Activated CD4-positive, alpha-beta T cell treated with anti-CD3 and anti-CD28 coated beads, Interleukin-10, Interleukin-2, amounts not matched to agents 100 ng/mL and 50 ng/mL, durations not matched to agents 16 hours and 8 hours (primary cell): ENCODE data around the gene SLC1A4.
"Not testable (repeated sequence)": the region's sequence is repeated elsewhere in the genome, so short reads cannot be mapped to it uniquely, and the experiment has no call there.

Source experiments
- DNase-seq: peaks from one replicate; pipeline ENCODE4 v3.0.0-alpha.2; 2020

SLC1A4 gene

DNA sequence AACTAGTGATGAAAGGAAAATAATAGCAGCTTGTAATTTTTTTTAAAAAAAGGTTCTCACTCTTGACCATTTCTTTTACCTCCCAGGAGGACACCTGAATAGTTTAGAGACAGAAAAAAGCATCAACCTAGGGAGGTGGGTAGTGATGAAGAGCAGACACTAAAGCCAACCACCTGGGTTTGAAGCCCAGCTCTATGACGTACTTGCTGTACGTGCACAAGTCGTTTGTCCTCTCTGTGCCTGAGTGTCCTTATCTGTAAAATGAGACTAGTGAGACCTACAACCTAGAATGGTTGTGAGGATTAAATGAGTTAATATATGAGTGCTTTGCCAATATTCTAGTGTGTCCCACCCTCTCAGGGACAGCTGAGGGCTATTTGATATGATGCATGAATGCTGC is 5.8 kb downstream of the SLC1A4 start:
- DNase-seq = no peak

- DNase-seq = no peak
These were observed 7.7 kb downstream of the SLC1A4 start for GRCh38 chr2:64996871-64997307.

- DNase-seq = no peak
These were observed 9.5 kb downstream of the SLC1A4 start for GRCh38 chr2:64998658-64999061.

DNA sequence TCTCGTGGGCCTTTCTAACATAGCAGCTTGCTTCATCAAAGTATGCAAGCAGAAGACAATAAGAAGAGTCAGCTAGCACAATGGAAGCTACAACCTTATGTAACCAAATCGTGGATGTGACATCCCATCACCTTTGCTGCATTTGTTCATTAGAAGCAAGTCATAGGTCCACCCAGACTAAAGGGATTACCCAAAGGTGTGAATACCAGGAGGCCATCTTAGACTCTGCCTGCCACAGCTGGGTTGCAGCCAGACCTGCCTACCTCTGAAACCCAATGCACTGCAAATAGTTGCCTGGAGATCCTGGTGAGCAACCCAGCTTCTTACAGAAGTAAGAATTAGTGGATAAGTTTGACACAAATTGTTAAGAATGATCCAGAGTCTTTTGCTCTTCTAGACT is 10.6 kb downstream of the SLC1A4 start:
- no peak for DNase-seq

GRCh38 chr2:65000644-65001043 is 11.4 kb downstream of the SLC1A4 start:
- no peak for DNase-seq

- DNase-seq = no peak
These were observed 13.8 kb downstream of the SLC1A4 start for GRCh38 chr2:65003037-65003436.

DNA sequence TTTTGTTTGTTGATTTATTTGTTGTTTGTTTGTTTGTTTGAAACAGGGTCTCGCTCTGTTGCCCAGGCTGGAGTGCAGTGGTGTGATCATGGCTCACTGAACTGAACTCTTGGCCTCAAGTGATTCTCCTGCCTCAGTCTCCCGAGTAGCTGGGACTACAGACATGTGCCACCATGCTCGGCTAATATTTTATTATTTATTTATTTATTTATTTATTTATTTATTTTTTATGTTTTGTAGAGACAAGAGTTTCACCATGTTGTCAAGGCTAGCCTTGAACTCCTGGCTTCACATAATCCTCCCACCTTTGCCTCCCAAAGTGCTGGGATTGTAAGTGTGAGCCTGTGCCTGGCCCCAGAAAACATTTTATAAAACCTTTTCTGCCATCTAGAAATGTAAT is 15.0 kb downstream of the SLC1A4 start:
- DNase-seq = not testable (repeated sequence)

GRCh38 chr2:65013776-65014175 is 24.6 kb downstream of the SLC1A4 start:
- DNase-seq = no peak

GRCh38 chr2:65015731-65016130 is 26.5 kb downstream of the SLC1A4 start:
- no peak for DNase-seq

- DNase-seq = no peak
These were observed 27.6 kb downstream of the SLC1A4 start for GRCh38 chr2:65016789-65017188.

DNA sequence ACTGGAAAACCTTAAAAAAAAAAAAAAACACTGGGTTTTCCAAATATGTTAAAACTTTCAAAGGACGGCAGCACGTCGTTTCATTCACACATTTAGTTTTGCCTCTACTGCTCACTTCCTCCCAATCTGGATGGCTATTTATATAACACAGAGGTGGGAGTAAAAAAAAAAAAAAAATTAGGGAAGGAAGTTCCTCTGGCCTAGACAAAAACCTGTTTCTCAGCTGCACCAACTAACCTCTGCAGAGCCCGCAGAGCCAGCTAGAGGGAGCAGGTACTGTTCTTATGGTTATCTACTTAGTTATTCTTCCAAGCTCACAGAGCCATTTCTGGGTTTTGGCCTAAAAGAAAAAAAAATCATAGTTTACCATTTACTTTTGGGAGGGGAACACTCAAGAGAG is 28.1 kb downstream of the SLC1A4 start:
- no peak for DNase-seq

DNA sequence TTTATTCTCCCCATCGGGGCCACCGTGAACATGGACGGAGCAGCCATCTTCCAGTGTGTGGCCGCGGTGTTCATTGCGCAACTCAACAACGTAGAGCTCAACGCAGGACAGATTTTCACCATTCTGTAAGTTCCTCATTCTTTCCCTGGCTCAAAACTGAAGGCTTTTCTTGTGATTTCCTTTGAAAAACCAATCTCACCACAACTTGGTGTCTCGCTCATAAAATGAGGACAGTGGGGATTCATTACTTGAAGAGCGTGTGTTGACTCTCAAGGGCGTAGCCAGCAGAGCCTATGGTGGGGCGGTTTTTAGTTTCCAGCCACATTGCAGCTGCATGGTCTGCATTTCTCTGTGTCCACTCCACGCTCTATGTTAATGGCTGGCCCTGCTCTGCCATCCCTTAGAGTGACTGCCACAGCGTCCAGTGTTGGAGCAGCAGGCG is 29.0 kb downstream of the SLC1A4 start:
- no peak for DNase-seq

DNA sequence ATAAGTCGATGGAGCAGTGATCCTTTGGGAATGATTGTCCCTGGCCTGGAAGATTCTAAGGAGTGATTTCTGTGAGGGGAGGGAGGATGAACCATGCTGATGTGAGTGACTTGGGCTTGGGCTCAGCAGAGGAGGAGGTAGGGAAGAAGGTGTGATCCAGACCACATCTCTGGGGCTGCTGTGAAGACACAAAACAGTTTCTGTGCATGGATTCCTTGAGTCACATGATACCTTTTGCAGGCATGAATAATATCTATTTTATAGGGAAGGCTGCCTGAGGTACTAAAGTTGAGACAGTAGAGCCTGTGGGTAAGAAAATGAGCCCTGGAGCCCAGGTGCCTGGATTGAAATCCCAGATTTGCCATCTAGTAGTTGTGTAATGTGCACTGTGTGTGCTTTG is 29.8 kb downstream of the SLC1A4 start:
- DNase-seq = no peak

DNA sequence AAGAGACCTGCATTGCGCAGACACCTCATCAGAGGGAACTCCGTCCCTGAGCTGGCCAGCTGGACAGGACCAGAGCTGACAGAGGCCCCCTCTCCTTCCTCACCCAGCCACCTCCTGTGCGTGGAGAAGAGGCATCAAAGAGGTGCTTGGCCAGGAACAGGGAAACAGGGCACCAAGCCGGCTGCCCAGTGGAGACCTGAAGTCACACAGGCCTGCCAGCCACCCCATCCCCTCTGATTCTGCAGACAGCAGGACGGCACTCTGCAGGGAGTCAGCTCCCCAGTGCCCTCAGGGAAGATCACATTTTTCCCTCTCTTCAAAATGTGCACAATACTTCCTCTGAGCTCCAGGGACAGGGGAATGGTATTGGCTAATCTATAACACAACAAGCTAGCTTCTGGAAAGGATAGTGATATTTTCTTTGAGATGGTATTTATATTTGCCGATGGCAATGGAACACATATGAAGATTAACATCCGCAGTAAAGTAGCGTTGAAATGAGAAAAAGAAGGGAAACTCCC is 30.5 kb downstream of the SLC1A4 start:
- DNase-seq = no peak

DNA sequence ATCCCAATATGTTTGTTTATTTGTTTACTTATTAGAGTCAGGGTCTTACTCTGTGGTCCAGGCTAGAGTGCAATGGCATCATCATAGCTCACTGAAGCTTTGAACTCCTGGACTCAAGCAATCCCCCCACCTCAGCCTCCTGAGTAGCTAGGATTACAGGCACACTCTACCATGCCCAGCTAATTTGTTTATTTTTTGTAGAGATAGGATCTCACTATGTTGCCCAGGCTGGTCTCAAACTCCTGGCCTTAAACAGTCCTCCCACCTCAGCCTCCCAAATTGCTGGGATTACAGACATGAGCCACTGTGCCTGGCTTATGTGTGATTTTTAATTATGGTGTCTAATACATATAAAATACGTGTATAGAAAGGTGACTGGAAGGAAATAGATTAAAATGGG is 31.1 kb downstream of the SLC1A4 start:
- DNase-seq = not testable (repeated sequence)

DNA sequence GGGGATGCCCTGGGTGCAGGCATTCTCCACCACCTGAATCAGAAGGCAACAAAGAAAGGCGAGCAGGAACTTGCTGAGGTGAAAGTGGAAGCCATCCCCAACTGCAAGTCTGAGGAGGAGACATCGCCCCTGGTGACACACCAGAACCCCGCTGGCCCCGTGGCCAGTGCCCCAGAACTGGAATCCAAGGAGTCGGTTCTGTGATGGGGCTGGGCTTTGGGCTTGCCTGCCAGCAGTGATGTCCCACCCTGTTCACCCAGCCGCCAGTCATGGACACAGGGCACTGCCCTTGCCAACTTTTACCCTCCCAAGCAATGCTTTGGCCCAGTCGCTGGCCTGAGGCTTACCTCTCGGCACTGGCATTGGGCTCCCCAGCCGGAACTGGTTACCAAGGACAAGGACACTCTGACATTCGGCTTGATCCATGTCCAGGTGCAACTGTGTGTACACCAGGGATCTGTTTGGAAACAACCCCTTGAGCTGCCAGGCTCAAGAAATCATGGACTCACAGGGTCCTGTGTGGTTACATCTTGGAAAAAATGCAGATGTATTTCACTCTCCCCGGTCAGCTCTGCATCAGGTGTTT is 31.8 kb downstream of the SLC1A4 start:
- DNase-seq = no peak

DNA sequence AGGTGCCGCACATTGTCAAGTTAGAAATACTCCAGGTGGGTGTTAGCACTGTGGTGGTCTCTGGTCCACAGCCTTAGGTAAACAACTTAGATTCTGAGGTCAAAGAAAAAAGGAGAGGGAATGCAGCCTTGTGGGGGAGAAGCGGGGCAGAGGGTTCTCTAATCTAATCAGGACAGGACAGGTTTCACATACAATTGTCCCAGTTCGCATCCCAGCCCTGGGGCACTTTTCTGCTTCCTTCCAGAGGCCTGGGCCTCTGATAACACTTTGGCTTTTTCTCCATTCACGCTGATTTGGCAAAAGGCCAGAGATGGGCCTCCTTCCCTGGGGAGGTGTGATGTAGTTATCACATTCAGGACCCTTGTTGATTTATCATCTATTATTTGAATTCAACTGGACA is 32.5 kb downstream of the SLC1A4 start:
- no peak for DNase-seq

DNA sequence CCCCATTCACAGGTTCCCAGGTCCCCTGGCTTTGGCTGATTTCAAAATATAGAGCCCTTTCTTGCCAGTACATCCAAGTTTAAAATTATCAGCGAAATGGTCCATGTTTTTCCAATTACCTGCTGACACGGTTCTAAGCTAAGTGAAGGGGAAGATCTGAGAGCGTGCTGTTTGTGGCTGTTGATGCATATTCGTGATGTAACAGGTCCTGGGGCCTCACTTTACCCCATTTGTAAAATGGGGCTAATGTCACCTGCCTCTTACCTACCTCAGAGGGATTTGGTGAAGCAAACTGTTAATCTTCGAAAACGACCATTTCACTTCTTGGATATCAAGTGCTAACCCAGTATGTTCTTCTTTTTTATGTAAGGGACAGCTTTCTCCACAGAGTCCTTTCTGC is 33.0 kb downstream of the SLC1A4 start:
- no peak for DNase-seq

DNA sequence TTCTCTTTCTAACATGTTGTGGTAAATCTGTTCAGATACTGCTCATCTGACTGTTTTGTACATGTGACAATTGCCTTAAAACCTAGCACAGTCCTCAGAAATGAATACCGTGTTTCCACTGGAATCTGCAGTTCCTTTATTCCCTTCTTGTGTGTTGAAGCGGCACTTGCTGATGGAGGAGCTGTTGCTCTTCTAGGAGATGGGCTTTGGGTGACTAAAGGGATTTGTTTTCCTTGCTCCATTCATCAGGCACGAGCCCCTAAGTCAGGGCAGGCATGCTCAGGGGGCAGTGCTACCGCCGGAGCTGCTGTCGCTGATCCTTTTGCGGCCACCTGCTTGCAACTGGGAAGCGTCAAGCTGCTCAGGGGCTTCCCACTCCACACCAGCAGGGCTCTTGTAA is 34.5 kb downstream of the SLC1A4 start:
- DNase-seq = no peak

DNA sequence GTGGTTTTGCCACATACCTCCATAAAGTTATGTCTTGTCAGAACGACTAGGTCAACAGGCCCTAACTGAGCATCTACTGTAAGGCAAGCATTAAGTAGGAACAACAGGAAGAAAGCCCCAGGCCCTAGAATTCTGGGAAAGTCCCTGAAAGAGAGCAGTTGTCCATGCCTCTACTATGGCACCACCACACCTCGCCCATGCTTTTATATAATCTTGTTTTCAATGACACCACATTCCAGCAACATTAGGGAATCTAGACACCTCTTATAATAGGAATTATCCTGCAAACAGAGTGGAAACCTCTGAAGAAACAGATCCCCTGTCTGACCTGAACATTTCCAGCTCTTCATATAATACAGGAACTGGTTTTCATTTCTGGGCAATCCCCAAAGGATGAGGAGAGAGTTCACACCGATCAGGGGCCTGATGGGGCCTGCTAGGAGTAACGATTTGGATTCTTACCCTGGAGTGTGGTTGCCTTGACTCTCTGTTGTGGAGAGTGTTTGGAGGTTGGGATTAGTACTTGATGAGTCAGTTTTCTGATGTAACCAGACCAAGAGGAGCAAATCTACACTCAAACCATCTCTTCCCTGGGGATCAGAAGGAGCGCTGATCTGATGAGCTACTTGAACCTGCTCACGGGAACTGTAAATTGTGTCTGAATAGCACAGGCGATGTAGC is 35.1 kb downstream of the SLC1A4 start:
- no peak for DNase-seq

DNA sequence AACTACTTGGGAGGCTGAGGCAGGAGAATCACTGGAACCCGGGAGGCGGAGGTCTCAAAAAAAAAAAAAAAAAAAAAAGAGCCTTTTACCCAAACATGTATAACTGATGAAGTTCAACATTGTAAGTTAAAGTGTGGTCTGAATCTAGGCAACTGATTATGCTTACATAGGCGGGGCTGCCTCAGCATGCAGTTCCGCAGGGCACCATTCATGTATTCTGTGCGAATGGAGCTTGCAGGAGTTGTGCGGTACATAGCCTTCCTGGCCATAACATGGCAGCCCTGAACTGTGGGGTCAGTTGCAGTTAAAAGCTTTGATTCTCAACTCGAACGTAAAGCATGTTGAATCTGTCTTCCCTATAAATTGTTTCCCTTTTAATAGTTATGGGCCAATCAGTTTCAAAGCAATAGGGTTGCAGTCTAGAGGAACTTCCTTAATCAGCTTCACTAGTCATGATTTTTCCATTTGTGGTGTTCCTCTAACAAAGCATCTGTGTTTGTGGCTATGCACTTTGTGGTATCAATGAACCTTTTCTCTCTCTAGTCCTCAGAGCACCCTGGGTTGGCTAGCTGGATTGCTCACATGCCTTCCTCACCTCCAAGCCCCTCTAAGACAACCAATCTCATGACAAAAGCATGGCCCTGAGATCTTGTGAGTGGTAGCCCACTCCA is 36.4 kb downstream of the SLC1A4 start:
- DNase-seq = no peak

- DNase-seq = no peak
These were observed 37.0 kb downstream of the SLC1A4 start for GRCh38 chr2:65026154-65026553.

- DNase-seq = no peak
These were observed 37.7 kb downstream of the SLC1A4 start for GRCh38 chr2:65026704-65027464.
